HepG2 (cell line): ENCODE results near the gene TMEM223. TPM values are rescaled to one million over a fixed set of nuclear protein-coding genes. Genes with fewer than 3 reads are reported as not detected.

Experiments
- ATAC-seq: fragments of 200-7000 bp; cut with Tn5 transposase; 3 replicates; pipeline ENCODE4 v1.9.1; 2020; ENCODE audit warnings: mild to moderate bottlenecking, moderate library complexity
- BruUV-seq: library from RNA; stranded (reverse); fragments of 400-500 nt; replicated peaks from 2 replicates; lab custom pipeline; 2021; lab: Mats Ljungman, UMichigan
- CTCF ChIA-PET: fragments of 300-600 bp; formaldehyde crosslinking; extraction: SDS; loops from one replicate; lab custom pipeline; 2021; ENCODE audit warnings: low total read pairs, inconsistent platforms, low intra/inter-chr PET ratio; lab: Yijun Ruan, JAX
- POLR2A ChIA-PET: fragments of 350-600 bp; sonication (Branson Sonifier 250); formaldehyde crosslinking; loops from one replicate; lab custom pipeline; 2020; ENCODE audit warnings: antibody characterized with exemption, inconsistent platforms; lab: Yijun Ruan, JAX
- DNase-seq: peaks from one replicate; pipeline ENCODE4 v3.0.0-alpha.2; 2015; ENCODE audit warnings: low spot score
- FAIRE-seq: peaks from 3 replicates; lab custom pipeline; 2011; peaks lifted over from hg19 to GRCh38; lab: Jason Lieb, UNC
- H2AFZ ChIP-seq: one replicate; pipeline ENCODE4 v1.6.1; 2011; ENCODE audit warnings: low read length, inconsistent platforms
- H3K27ac ChIP-seq: fragments of 300-600 bp; 3 replicates; pipeline ENCODE4 v1.8.0; 2011; ENCODE audit warnings: mixed run types, mild to moderate bottlenecking, mixed read lengths, low read length, inconsistent platforms; ENCODE audit not compliant: insufficient read depth; ENCODE audit errors: extremely low read length
- H3K27me3 ChIP-seq, 2 experiments: fragments of 200-600 bp in 1 of 2; 2 replicates in 1 of 2; 3 replicates in 1 of 2; pipeline versions ENCODE4 v1.6.0 to v1.8.0; 2011; ENCODE audit warnings: low read length in 2 of 2, mild to moderate bottlenecking in 2 of 2, moderate library complexity in 2 of 2, inconsistent platforms in 1 of 2; ENCODE audit not compliant: insufficient read depth in 2 of 2, control insufficient read depth in 1 of 2
- H3K36me3 ChIP-seq, 2 experiments: fragments of 200-600 bp in 1 of 2; replicated peaks in 1 of 2; 2 replicates in 1 of 2; 3 replicates in 1 of 2; pipeline versions ENCODE4 v1.5.1 to v1.8.0; 2011; ENCODE audit warnings: low read length in 2 of 2, inconsistent platforms in 1 of 2; ENCODE audit not compliant: insufficient read depth in 2 of 2, control insufficient read depth in 1 of 2
- H3K4me1 ChIP-seq: 2 replicates; pipeline ENCODE4 v1.5.1; 2012; ENCODE audit warnings: low read length, inconsistent platforms; ENCODE audit not compliant: insufficient read depth
- H3K4me2 ChIP-seq: 2 replicates; pipeline ENCODE4 v1.6.0; 2011; ENCODE audit warnings: low read depth, low read length, inconsistent platforms
- H3K4me3 ChIP-seq, 3 experiments: fragments of 200-600 bp in 1 of 3; sonication (generic), shearing (Covaris generic) in 1 of 3; replicated peaks in 1 of 3; 2 replicates each; pipeline ENCODE4 v1.5.1; 2011 to 2016; ENCODE audit warnings: low read length in 3 of 3, inconsistent platforms in 2 of 3, low read depth in 2 of 3, mild to moderate bottlenecking in 2 of 3, control low read depth in 1 of 3, mixed read lengths in 1 of 3; ENCODE audit not compliant: insufficient read depth in 1 of 3
- H3K79me2 ChIP-seq: one replicate; pipeline ENCODE4 v1.6.1; 2011; ENCODE audit warnings: low read length, inconsistent platforms; ENCODE audit not compliant: insufficient read depth
- H3K9ac ChIP-seq: 2 replicates; pipeline ENCODE4 v1.6.0; 2011; ENCODE audit warnings: mild to moderate bottlenecking, low read depth, low read length, inconsistent platforms; ENCODE audit not compliant: insufficient read depth
- H3K9me3 ChIP-seq: 2 replicates; pipeline ENCODE4 v1.5.1; 2012; ENCODE audit warnings: mild to moderate bottlenecking, low read length
- H4K20me1 ChIP-seq: 2 replicates; pipeline ENCODE4 v1.6.0; 2011; ENCODE audit warnings: inconsistent platforms, mild to moderate bottlenecking, low read length, moderate library complexity; ENCODE audit not compliant: insufficient read depth
- ARHGAP35 ChIP-seq: sonication (generic); formaldehyde crosslinking; IDR thresholded peaks from 2 replicates; pipeline ENCODE4 v1.9.0; 2022; ENCODE audit warnings: mild to moderate bottlenecking, inconsistent platforms, moderate library complexity, missing genetic modification reagents, borderline replicate concordance
- FOSL2 ChIP-seq: sonication (generic); formaldehyde crosslinking; IDR thresholded peaks from 2 replicates; pipeline ENCODE4 v1.4.0; 2020; ENCODE audit warnings: missing genetic modification reagents
- KLF9 ChIP-seq: IDR thresholded peaks from 2 replicates; pipeline ENCODE4 v1.6.1; 2016; ENCODE audit warnings: low read depth
- MED13 ChIP-seq: sonication (generic); formaldehyde crosslinking; IDR thresholded peaks from 2 replicates; pipeline ENCODE4 v1.5.0; 2020; ENCODE audit warnings: missing genetic modification reagents
- NFKB2 ChIP-seq: sonication (generic); formaldehyde crosslinking; IDR thresholded peaks from 2 replicates; pipeline ENCODE4 v1.4.0; 2020; ENCODE audit warnings: missing genetic modification reagents, borderline replicate concordance
- PCBP2 ChIP-seq: fragments of 200-400 bp; formaldehyde crosslinking; optimal IDR thresholded peaks from 2 replicates; pipeline ENCODE3; 2018; ENCODE audit warnings: low read length, low read depth; ENCODE audit not compliant: poor library complexity, severe bottlenecking
- RARA ChIP-seq: IDR thresholded peaks from 2 replicates; pipeline ENCODE4 v1.6.1; 2016; ENCODE audit warnings: missing genetic modification reagents, missing compliant biosample characterization
- SIN3A ChIP-seq: IDR thresholded peaks from 2 replicates; pipeline ENCODE4 v1.6.1; 2011; ENCODE audit warnings: low read depth, mild to moderate bottlenecking, control low read depth, low read length, borderline replicate concordance
- ZNF17 ChIP-seq: sonication (generic); formaldehyde crosslinking; IDR thresholded peaks from 2 replicates; pipeline ENCODE4 v1.5.0; 2020; ENCODE audit warnings: mild to moderate bottlenecking, missing genetic modification reagents
- ZNF34 ChIP-seq: sonication (generic); formaldehyde crosslinking; IDR thresholded peaks from 2 replicates; pipeline ENCODE4 v1.4.0; 2020; ENCODE audit warnings: mild to moderate bottlenecking, missing genetic modification reagents, borderline replicate concordance
- ZNF563 ChIP-seq: sonication (generic); formaldehyde crosslinking; IDR thresholded peaks from 2 replicates; pipeline ENCODE4 v1.8.0; 2022; ENCODE audit warnings: mild to moderate bottlenecking, moderate library complexity, missing genetic modification reagents
- ZSCAN20 ChIP-seq: sonication (generic); formaldehyde crosslinking; IDR thresholded peaks from 2 replicates; pipeline ENCODE4 v1.4.0; 2020; ENCODE audit warnings: missing genetic modification reagents, mild to moderate bottlenecking, borderline replicate concordance
- WGBS: methylation state at CpG from one replicate; pipeline ENCODE4 v1.1.6; 2017; ENCODE audit warnings: low lambda C conversion rate; 5-methylcytosine and 5-hydroxymethylcytosine counted together
- in situ Hi-C: cut with HindIII; loops from 2 replicates; pipeline ENCODE4 v1.10.0; 2017; ENCODE audit warnings: low pct_unique_long_range_greater_than_20kb; ENCODE audit not compliant: extremely low pct_ligation_motif_present
- intact Hi-C: fragments of 100-400 bp; cut with micrococcal nuclease; formaldehyde crosslinking; loops from one replicate; pipeline ENCODE4 v1.10.0; 2022; ENCODE audit not compliant: unreplicated experiment
- polyA plus RNA-seq, 8 experiments: library from polyadenylated mRNA; depleted of rRNA in 3 of 8; stranded (reverse) in 7 of 8; unstranded in 1 of 8; fragments of >200 nt; fragmentation: Illumina TruSeq in 4 of 8; extraction: Trizol in 4 of 8; gene quantifications; 2 replicates each; pipeline versions ENCODE4 v1.2.1 to v1.2.3, GENCODE V29; 2011 to 2016; ENCODE audit warnings: low read depth in 4 of 8, missing spikeins in 1 of 8, mixed read lengths in 1 of 8; ENCODE audit not compliant: insufficient read depth in 1 of 8
- total RNA-seq, 5 experiments: library from RNA; depleted of rRNA; stranded (reverse); fragments of >200 nt; fragmentation: Illumina TruSeq; extraction: Trizol; gene quantifications; 2 replicates each; pipeline ENCODE4 v1.2.3, GENCODE V29; 2016; ENCODE audit warnings: low read depth in 1 of 5
- TF ChIP-seq, protein P1 (sequence below): sonication (generic); formaldehyde crosslinking; IDR thresholded peaks from 2 replicates; pipeline ENCODE4 v1.4.0; 2020; ENCODE audit warnings: missing genetic modification reagents
- TF ChIP-seq, protein P2 (sequence below): sonication (generic); formaldehyde crosslinking; IDR thresholded peaks from 2 replicates; pipeline ENCODE4 v1.8.1; 2023; ENCODE audit warnings: missing genetic modification reagents, mild to moderate bottlenecking, borderline replicate concordance

TMEM223 gene
- total and polyA plus RNA-seq, 2 of the 13 experiments (the other 11 are each of a cell fraction or from before 2014, with no cell fraction given), result 19.5 to 24.9 TPM

DNA sequence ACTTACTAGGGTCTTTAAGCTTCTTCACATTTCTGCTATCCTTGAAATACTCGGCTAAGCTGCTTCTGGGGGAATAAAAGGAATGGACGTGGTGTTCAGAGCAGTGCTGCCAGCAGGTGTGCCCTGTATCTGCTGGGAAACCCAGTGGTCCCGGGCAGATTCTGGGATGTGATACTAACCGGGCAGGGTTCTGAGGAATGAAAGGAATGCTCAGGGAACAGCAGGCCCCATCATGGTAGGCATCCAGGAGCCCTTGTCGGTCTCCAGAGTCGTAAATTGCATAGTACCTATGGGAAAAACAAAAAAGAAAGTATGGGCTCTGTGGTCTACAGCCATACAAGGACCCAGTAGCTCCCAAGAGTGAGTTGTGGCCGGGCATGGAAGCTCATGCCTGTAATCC lies 4.5 kb upstream of the TMEM223 start:
- FAIRE-seq (no peak), ATAC-seq (no peak), DNase-seq (no peak)
- Histone ChIP-seq H3K4me1 (peaks cover 11% of the 10 kb centered on the region), H3K4me2 (no peak overlapping the region), H4K20me1 (no peaks in the 10 kb centered on the region), H3K27ac (no peak overlapping the region), H3K79me2 (peaks cover 10% of the 10 kb centered on the region), H3K36me3 (peaks cover 42 to 72% of the 10 kb centered on the region in 2 experiments), H3K9ac (no peak overlapping the region), H3K4me3 (no peak overlapping the region), H3K9me3 (no peaks in the 10 kb centered on the region), H2AFZ (no peak overlapping the region), H3K27me3 (no peaks in the 10 kb centered on the region)
- CTCF ChIA-PET, result no interaction called here
- BruUV-seq, result no TSS peak
- POLR2A ChIA-PET, result interaction anchor here (1.3 to 2.2 kb wide), 2 partner anchors 9 to 24 kb away, joined by 4 to 12 read pairs; partner anchors contain the start of gene NXF1
- in situ Hi-C loops, result no loop called here
- 97% methylated on average over 7 of the region's 7 CpGs for WGBS
- TF ChIP-seq ZNF563 (CRISPR knock-in tag) (no peak), NFKB2 (CRISPR knock-in tag) (no peak), ARHGAP35 (no peak), ZNF34 (no peak), ZSCAN20 (CRISPR knock-in tag) (no peak), ZNF17 (CRISPR knock-in tag) (no peak), PCBP2 (no peak), RARA (CRISPR knock-in tag) (no peak), FOSL2 (CRISPR knock-in tag) (no peak)
- intact Hi-C loops, result no loop called here

DNA sequence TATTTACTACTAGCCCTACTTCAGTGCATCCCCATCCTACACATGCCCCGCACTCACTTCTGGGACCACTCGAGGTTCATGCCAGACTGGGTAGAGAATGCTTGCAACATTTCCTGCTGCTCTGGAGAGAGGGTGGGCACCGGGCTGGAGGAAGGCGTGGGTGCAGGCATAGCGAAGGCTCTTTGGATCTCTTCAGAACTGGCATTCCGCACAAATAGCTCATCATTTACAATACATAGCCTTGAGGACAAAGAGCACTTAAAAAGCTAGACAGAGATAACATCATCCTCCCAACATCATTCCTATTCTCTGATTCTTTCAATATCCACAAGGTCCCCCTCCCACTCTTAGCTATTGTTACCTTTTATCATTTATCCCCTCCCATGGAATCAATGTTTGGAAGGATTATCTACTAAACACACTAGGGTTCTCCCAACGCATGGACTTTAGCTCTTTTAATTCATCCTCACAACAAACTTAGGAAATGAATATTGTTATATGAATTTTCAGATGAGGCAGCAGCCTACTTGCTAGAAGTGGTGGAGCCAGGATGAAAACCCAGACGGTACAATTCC lies 2.5 kb upstream of the TMEM223 start:
- no peak overlapping the region for H3K9ac ChIP-seq
- H2AFZ ChIP-seq, result no peak overlapping the region
- intact Hi-C loops, result no loop called here
- no peak overlapping the region for H3K4me2 ChIP-seq
- ChIA-PET POLR2A (interaction anchor here (1.0 to 2.2 kb wide), 3 partner anchors 11 to 47 kb away, joined by 7 to 12 read pairs (median 11); partner anchors contain the start of genes NXF1 and STX5), CTCF (no interaction called here)
- DNase-seq, result no peak
- H3K4me1 ChIP-seq, result peaks cover 29% of the 10 kb centered on the region
- no peak overlapping the region for H3K4me3 ChIP-seq
- no TSS peak for BruUV-seq
- no peaks in the 10 kb centered on the region for H4K20me1 ChIP-seq
- peaks cover 31 to 66% of the 10 kb centered on the region in 2 experiments for H3K36me3 ChIP-seq
- H3K9me3 ChIP-seq, result no peaks in the 10 kb centered on the region
- ATAC-seq, result no peak
- FAIRE-seq, result no peak
- H3K27ac ChIP-seq, result no peak overlapping the region
- H3K27me3 ChIP-seq, result no peaks in the 10 kb centered on the region
- H3K79me2 ChIP-seq, result peaks cover 23% of the 10 kb centered on the region
- WGBS, result 96% methylated on average over 8 of the region's 8 CpGs
- in situ Hi-C loops, result no loop called here
- TF ChIP-seq ZNF17 (CRISPR knock-in tag) (no peak), KLF9 (CRISPR knock-in tag) (no peak), MED13 (CRISPR knock-in tag) (no peak), SIN3A (no peak)
- TF ChIP-seq, protein P1, sequence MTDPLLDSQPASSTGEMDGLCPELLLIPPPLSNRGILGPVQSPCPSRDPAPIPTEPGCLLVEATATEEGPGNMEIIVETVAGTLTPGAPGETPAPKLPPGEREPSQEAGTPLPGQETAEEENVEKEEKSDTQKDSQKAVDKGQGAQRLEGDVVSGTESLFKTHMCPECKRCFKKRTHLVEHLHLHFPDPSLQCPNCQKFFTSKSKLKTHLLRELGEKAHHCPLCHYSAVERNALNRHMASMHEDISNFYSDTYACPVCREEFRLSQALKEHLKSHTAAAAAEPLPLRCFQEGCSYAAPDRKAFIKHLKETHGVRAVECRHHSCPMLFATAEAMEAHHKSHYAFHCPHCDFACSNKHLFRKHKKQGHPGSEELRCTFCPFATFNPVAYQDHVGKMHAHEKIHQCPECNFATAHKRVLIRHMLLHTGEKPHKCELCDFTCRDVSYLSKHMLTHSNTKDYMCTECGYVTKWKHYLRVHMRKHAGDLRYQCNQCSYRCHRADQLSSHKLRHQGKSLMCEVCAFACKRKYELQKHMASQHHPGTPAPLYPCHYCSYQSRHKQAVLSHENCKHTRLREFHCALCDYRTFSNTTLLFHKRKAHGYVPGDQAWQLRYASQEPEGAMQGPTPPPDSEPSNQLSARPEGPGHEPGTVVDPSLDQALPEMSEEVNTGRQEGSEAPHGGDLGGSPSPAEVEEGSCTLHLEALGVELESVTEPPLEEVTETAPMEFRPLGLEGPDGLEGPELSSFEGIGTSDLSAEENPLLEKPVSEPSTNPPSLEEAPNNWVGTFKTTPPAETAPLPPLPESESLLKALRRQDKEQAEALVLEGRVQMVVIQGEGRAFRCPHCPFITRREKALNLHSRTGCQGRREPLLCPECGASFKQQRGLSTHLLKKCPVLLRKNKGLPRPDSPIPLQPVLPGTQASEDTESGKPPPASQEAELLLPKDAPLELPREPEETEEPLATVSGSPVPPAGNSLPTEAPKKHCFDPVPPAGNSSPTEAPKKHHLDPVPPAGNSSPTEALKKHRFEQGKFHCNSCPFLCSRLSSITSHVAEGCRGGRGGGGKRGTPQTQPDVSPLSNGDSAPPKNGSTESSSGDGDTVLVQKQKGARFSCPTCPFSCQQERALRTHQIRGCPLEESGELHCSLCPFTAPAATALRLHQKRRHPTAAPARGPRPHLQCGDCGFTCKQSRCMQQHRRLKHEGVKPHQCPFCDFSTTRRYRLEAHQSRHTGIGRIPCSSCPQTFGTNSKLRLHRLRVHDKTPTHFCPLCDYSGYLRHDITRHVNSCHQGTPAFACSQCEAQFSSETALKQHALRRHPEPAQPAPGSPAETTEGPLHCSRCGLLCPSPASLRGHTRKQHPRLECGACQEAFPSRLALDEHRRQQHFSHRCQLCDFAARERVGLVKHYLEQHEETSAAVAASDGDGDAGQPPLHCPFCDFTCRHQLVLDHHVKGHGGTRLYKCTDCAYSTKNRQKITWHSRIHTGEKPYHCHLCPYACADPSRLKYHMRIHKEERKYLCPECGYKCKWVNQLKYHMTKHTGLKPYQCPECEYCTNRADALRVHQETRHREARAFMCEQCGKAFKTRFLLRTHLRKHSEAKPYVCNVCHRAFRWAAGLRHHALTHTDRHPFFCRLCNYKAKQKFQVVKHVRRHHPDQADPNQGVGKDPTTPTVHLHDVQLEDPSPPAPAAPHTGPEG (CRISPR knock-in tag), result no peak
- TF ChIP-seq, protein P2, sequence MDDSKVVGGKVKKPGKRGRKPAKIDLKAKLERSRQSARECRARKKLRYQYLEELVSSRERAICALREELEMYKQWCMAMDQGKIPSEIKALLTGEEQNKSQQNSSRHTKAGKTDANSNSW (CRISPR knock-in tag), result no peak
